NCI-H82 treated with DMSO at 0.1 percent for 48 hours (cell line): Measurements from ENCODE around the gene TMEM260.
A peak's percentile ranks its signal among the peaks of the same experiment; 100 is the strongest.

Experiments used
- DNase-seq: peaks from one replicate; lab custom pipeline; 2025; ENCODE audit not compliant: unreplicated experiment; lab: John Stamatoyannopoulos, UW

TMEM260 gene

DNA sequence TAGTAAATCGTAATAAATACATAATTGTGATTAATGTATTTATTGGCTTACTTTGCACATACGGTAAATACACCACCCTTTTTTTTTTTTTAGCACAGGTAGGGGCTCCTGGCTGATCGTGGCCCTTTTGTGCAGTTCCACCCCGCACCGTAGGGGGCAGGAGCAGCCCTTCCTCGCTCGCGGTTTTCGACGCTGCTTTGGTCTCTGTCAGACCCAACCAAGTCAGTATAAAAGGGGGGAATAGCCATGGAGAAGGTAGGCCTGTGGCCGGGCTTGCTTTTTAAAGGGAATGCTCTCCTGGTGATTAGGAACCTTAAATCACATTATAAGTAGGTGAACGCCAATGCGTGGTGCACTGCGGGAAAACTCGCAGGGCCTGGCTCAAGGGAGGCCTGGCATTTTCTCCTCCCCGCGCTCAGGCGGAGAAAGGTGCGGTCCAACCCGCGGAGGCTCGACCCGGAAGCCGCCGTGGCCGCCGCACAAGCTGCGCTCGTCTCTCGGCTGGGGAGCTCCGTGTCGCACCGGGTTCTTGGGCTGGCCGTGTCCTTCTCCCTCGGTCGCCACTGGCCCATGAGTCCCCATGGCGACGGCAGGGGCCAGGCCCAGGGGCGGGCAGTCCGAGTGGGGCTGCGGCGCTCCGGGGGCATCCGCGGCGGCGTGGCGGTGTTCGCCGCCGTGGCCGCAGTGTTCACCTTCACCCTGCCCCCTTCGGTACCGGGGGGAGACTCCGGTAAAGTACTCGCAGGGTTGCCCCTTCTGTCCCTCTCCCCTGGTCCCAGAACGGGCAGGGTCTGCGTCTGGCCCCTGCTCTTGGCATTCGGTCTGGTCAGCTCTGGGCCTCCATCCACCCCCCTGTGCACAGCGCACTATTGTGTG lies at the start of gene TMEM260:
Gene TMEM260 (plus strand): TSS at position 454 of the 876 bp plus-strand sequence. CDS start 117 bp downstream, at position 571.
- DNase-seq = peak; percentile 100

DNA sequence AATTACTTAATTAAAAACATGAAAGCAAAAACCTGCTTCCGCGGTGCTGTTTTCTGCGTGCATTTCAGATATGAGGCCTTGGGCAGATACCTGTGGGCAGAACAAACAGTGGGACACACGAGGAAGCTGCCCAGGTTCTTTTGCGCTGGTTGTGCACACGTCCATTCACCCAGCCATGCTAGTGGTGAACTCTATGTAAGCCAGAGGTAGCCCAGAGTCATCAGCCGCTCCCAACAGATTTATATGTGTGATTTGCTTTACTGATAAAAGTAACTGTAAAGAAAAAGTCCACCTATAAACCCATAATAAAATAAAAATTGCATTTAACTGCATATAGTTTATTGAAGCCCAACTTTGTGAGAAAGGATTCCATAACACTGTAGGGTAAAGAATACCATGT lies 47.1 kb upstream of the TMEM260 start:
- DNase-seq = no peak

DNA sequence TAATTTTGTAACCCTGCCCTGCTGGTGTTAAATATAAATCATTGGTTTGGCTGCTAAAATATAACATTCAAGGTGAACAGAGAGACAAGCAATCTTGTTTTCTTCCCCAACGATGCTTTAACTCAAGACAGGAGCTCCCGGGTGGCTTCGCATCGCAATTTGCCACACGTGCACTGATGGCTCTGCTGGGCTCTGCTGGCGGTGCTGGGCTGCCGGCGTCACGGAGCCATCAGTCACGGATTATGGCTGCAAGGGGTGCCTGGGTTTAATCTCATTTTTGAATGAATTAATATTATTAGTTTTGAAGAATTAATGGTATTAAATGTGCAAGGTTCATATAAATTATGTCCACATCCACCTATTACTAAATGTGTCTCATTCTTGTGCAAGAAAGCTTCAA lies 44.9 kb upstream of the TMEM260 start:
- DNase-seq = no peak

DNA sequence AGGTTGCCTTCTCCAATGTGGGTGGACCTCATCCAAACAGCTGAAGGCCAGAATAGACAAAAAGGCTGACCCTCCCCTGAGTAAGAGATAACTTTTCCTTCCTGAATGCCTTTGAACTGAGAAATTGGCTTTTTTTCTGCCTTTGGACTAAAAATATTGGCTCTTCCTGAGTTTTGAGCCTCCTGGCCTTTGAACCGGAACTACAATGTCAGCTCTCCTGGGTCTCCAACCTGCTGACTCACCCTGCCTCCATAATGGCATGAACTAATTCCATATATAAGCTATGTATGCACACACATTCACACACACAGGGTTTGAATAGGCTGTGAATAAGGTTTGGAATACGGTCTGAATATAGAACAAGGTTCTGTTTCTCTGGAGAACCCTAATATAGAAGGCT lies 39.7 kb upstream of the TMEM260 start:
- DNase-seq = no peak

DNA sequence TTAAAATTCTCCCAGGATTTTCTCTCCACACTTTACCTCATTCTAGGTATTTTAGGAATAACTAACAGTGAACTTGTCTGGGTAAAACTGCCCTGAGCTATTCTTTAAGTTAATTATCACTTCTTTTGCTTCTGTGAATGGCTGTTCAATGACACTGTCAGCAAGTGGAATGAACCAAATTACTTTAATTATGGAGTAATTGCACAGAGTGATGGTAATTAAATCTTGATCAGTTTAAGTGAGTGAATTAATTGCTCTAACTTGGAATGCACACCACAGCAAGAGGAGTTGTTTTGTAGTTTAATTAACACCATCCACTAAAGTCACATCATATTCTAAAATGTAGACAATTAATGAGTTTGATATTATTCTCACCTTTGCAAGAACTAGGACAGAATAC lies 36.2 kb upstream of the TMEM260 start:
- no peak for DNase-seq

DNA sequence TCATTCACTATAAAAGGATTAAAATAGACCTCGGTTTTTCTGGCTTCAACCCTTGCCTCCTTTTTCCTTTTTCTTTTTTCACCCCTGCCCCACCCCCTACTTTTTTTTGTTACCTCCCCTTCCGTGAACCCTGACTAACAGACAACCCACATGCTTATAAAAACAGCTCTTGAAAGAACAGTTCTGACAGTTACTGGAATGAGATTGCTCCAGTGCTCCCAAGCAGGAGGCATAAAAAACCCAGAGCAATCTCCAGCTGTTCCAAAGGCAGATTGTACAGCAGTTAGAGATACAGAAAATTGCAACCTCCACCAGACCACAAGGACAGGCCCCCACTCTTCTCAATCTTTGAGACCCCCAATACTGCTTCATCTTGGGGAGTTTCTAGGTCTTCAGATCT lies 29.9 kb upstream of the TMEM260 start:
- DNase-seq = no peak

DNA sequence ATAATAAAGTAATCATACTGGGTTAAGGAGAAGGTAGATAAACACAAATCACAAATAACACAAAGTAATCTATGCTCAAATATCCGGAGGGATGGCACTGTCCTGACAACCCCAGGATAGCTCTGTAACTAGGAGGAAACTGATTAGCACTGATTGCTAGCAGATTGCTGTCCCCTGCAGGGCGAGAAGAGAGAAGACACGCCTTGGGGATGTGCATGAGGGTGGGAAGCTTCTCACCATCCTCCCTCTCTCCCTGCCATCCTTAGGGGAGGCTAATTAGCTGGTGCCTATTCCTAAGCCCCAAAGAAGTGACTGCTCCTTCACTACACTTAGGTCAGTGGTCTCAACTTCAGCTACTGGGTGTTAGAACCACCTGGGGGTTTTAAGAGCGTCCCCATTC lies 27.0 kb upstream of the TMEM260 start:
- no peak for DNase-seq

DNA sequence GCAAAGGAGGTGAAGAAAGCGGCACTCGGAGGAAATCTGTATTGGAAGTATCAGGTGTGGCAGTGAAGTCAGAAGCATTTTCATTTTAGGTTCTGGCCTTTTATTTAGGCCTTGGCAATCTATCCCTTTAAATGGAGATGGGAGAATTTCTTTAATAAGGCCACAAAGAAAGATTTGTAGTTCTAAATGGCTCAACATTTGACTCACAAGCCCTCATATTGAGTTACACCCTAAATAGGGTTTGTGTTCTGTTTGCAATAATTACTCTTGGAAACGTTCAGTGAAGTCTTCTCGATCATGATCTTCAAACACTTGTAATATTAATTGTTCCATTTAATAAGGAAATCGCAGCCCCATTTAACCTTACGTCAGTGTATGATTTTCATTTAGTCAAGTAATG lies 25.3 kb upstream of the TMEM260 start:
- no peak for DNase-seq

DNA sequence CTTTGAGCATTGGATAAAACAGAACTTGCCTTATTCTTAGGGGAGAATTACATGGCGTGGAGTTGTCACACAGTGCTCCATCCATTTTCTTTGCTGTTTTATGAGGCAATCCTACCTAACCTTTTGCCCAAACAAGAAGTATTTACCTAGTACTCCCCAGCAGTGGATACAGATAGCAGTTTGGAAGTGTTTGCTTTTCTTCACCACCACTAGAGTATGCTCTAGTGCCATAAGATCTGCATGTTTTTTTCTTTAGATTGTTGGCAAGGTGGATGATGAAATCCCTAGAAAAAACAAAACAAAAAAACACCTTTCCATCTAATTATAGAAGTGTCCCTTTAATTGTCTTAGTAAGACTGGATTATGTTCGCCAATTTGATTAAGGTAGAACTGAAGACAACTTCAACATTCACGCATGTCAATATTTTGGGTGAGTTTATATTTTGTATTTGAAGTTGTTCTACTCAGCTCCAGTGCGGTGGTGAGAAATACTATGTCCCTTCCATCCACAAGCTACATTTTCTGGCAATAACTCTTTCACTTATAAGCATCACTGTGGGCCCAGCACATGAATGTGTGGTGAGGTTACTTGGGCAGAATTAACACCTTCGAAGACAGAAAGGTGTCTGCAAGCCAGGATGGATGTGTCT lies 23.6 kb upstream of the TMEM260 start:
- peak; percentile 99 for DNase-seq

DNA sequence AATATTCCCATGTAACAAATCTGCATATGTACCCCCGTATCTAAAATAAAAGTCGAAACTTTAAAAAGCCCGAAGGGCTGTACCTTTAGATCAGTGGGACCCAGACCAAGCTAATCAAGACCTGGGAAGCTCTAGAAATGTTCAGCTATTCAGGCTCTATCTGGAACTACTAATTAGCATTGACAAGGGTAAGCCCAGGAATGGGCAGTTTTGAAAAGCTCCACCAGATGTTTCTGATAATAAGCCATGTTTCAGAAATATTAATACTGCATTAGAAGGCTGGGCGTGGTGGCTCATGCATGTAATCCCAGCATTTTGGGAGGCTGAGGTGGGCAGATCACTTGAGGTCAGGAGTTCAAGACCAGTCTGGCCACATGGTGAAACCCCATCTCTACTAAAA lies 20.4 kb upstream of the TMEM260 start:
- DNase-seq = no peak

DNA sequence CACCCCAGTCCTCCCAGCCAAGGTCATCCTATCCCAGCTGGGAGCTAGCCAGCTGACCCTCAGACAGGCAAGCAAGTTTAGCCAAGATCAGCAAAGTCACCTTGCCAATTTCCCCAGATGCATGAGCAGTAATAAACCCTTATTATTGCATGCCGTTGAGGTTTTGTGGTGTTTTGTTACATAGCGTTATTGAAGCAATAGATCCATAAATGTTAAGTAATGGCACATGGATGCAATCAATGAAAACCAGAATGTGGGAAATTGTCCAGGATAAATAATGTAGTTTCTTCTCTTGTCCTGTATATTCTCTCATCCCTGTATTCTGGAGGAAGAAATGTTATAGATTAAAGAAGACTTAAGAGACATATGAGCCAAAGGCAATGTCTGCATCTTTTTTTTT lies 18.0 kb upstream of the TMEM260 start:
- no peak for DNase-seq

DNA sequence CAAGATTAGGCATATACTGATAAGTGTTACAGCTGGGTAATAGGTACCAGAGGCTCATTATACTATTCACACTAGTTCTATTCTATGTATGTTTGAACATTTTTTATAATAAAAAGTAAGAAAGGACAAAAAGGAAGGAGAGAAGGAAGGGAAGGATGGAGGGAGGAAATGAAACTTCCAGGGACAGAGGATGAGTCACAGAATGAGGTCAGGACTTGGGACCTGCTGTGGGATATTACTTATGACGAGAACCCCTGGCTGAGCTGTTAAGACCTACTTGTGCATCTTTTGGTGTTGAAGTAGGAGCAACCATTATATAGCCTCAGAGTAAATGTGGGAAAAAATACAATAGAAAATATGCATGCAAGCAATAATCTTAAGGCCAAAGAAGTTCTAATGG lies 16.7 kb upstream of the TMEM260 start:
- DNase-seq = no peak

DNA sequence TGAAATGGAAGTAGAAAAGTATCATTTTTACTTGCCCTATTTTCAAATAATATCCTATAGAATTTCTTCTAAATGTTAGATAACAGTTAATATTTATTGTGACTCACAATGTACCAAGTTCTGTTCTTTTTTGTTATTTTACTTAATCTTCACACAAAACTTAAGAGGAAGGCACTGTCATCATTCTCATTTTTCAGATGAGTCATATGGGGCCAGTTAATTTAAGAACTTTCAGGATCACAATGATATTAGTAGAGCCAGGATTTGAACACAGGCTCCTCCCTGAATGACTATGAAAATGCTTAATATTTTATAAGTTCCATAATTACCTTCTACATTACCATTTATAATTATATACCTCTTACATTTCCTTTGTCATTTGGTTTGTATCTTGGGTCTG lies 10.4 kb upstream of the TMEM260 start:
- DNase-seq = no peak

DNA sequence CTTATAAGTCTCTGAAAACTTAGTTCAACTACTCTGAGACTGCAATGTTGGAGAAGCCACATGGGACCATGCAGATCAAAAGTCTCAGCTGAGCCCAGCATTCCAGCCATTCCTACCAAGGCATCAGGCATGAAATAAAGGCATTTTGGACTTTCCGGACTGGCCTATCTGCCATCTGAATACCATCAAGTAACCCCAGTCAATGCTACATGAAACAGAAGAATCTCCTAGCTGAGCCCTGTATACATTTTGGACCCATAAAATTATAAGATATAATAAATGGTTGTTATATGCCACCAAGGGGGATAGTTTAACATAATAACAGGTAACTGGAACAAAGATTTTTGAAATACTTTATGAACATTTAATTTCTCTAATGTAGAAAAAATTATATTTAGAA lies 9.3 kb upstream of the TMEM260 start:
- no peak for DNase-seq

DNA sequence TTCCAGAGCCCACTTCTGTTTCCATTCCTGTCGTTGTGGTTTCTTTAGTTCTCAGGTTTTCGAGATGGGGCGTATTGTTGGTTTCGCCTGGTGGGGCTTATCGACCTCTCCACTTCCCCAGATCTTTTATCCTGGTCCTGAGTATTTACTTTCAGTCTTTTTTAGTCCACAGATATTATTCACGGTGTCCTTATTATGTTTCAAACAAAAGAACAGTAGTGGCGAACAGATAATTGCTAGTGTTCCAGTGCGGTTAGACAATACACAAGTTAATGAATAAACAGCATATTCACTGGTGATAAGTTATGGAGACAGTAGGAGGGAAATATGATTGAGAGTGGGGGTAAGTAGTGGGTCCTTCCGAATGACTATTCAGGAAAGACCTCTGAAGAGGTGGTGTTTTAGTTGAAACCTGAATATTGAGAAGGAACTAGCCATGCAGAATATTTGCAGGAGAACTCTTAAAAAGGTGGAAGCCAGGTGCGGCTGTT lies 668 bp downstream of the TMEM260 start:
- no peak for DNase-seq

DNA sequence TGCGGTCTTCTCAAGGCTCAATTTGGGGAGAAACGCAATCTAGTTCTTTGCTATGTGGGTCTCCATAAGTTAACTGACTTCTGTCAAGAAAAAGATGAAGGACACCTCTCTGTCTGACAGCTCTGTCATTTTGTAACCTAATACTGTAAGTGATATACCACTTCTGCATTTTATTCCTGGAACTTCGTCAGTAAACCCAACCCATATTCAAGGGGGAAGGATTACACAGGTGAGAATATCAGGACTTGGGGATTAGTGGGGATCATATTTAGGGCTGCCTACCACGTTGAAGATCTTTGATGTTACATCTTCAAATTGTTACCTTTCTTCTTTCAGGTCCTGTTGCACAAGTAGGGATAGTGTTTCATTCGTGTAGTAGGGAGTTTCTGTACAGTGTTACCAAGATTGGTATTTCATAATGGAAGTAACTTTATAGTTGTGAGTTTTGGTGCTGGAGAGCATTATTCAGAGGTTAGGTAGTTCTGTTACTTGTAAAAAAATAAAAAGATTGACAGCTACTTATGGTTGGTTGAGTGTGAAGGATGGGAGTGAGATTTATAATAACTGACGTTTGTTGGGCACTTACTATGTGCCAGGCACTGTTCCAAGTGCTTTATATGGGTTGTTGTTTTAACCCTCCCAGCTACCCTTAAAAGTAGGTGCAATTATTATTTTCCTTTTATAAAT lies 1.6 kb downstream of the TMEM260 start:
- no peak for DNase-seq

DNA sequence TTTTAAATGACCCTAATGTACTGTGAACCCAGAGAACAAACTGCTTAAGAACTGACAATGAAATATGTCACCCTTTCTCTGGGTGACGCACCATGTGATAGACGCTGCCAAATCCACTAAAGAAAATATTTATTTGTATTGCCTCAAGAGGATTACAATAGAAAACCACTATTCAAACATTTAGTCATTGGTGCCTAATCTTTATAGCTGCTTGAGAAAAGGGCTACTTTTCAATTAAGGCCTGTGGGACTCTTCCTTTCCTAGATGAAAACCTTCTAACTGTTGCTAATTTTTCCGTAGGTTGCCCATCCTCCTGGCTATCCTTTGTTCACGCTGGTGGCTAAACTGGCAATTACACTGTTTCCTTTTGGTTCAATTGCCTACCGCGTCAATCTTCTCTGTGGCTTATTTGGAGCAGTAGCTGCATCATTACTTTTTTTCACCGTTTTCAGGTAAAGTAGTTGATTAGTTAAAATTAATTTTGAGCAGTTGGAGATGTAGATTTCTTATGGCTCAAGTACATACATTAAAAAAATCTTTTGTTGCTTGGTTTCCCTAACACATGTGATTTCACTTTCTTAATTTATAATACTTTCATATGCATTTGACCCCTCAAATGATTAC lies 6.0 kb downstream of the TMEM260 start:
- DNase-seq = no peak

DNA sequence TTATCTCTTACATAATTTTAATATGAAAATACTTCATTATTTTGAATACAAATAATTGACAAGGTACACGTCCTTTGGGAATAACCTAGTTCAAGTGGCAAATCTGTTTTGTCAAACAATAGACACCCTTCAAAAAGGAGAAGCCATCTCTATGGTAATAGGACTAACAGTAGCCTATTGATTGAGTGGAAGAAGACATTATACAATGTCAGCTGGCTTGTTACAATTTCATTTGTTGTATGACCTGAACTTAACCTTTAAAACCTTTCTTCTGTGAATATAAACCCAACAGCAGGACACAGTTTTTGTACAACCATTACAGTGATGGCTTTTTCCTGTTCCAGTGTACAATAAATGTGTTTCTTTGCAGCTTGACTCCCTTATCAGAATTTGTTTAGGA lies 8.1 kb downstream of the TMEM260 start:
- peak; percentile 94 for DNase-seq

DNA sequence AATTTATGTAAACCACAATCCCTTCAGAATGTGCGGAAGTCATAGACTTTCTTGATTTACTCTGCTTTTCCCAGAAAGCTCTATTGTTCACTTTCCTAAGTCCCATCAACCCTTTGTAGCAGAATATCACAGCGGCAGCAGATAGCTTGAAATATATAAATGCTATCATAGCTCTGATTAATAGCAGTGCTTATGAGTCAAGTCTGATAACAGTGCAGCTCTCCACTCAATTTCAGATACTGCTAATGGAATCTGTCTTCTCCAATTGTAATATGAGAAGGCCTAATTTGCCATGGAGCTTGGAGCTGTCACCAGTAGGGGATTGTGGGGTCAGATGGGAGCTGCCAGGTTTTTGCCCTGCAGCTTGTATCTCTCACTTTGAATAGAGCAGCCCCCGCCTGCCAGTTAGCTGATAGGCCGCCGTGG lies 10.9 kb downstream of the TMEM260 start:
- DNase-seq = peak; percentile 100

DNA sequence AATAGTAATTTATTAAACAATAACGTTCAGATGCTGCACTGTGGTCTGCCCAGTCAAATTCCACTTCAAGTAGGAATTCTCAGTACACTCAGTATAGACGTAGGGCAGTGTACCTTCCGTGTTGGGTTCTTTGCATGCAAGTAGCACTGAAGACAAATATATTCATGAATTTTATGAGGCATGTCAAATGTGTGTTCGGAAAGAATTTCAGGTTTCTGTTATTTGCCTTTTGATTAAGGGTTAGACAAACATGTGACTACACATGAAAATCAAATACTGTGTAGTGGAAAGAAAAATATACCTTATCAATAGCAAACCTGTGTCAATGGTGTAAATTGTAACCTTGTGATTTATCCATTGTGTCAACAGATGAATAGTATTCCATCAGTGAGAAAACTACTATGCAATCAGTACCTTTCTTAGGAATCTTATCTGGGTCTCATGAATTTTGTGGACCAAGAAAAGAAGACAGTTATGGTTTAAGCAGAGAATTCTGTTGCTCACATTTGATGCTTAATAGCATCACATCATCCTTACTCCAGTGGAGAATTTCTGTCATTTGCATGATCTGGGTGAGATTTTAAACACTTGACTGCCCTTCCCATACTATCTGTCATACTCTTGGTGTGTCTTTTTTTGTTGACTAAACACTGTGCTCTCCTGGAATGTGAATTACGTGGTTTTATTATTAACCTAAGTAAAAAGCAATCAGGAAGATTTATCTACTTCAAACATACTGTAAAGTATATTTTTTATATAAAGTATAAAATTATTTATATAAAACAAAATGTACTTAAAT lies 13.3 kb downstream of the TMEM260 start:
- DNase-seq = no peak

DNA sequence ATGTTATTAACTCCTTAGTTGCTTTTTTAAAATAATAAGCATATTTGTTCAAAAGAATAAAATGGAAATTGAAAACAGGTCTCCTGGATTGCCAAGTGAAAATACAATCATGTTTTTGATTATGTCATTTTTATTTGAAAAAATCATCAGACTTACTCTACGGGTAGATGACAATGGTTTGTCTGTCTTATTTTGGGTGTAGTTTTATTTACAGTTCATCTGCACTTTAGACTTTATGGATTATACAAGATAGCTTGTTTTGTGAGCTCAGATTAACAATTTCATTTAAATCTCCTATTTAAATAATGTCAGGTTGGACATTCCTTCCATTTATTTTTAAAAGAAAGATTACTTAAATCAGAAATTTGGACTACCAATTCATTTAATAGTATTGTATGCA lies 14.8 kb downstream of the TMEM260 start:
- DNase-seq = no peak
